ENCODE results near the gene ANXA5.

ANXA5 gene

DNA sequence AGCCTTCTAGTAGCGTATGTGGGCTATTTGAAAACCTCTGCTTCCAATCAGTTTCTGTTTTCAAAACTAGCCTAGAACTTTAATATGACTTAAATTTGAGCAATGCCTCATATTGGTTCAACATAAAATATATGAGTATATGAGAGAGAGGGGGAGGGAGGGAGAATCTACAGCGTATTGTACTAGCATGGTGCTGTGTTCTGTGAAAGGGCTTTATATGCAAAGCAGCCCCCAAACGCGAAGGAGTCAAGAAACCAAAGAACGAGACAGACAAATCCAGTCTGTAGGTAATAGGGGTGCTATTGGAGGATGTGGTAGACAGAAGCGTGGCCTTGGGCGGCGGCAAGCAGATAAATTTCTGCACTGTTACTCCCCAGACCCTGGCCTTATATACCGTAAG, 784 bp upstream of the ANXA5 start:
- Histone ChIP-seq H3K9me3 (ENCODE audit: control insufficient read depth in 2 of 2, low read length in 2 of 2) (no peaks in the 10 kb centered on the region), H3K27ac (ENCODE audit: low read depth in 2 of 2, low read length in 2 of 2) (peak overlapping the region; percentile 83 to 89), H3K27me3 (ENCODE audit: control insufficient read depth in 2 of 2, insufficient read depth in 2 of 2, low read length in 2 of 2) (no peaks in the 10 kb centered on the region), H3K36me3 (ENCODE audit: control insufficient read depth in 2 of 2, insufficient read depth in 2 of 2, low read length in 2 of 2) (no peaks in the 10 kb centered on the region), H3K4me1 (ENCODE audit: control insufficient read depth in 2 of 2, insufficient read depth in 2 of 2, low read length in 2 of 2) (peaks cover 5 to 12% of the 10 kb centered on the region in 2 donors), H3K4me3 (ENCODE audit: low read length in 2 of 2) (peak overlapping the region; percentile 82 to 91), H3K9ac (ENCODE audit: low read depth in 1 of 2, low read length in 2 of 2) (peak overlapping the region; percentile 86 to 88)

DNA sequence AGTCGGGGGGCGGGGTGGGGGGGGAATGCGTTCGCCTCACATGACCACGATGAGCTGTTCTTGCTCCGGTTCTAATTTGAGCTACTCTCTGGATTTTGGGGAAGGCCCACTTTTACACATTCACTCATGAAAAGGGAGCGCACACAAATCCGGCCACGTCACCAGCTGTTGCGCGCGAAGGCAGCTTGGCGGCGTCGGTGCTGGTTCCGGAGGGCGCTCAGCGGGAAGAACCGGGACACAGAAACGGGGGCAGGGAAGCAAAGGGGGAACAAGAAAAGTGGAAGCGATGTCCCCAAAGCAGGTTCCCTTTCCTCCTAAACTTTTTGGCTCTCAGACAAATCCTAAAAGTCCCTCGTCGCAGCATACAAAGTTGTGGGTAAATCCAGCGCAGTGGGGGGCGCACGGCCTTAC, 605 bp downstream of the ANXA5 start:
- Histone ChIP-seq H3K36me3 (ENCODE audit: control insufficient read depth in 2 of 2, insufficient read depth in 2 of 2, low read length in 2 of 2) (no peaks in the 10 kb centered on the region), H3K9me3 (ENCODE audit: control insufficient read depth in 2 of 2, low read length in 2 of 2) (no peaks in the 10 kb centered on the region), H3K9ac (ENCODE audit: low read depth in 1 of 2, low read length in 2 of 2) (peak overlapping the region; percentile 86 to 89), H3K27me3 (ENCODE audit: control insufficient read depth in 2 of 2, insufficient read depth in 2 of 2, low read length in 2 of 2) (no peaks in the 10 kb centered on the region), H3K4me1 (ENCODE audit: control insufficient read depth in 2 of 2, insufficient read depth in 2 of 2, low read length in 2 of 2) (peaks cover 5 to 12% of the 10 kb centered on the region in 2 donors), H3K27ac (ENCODE audit: low read depth in 2 of 2, low read length in 2 of 2) (peak overlapping the region; percentile 83 to 89), H3K4me3 (ENCODE audit: low read length in 2 of 2) (peak overlapping the region; percentile 82 to 91)

DNA sequence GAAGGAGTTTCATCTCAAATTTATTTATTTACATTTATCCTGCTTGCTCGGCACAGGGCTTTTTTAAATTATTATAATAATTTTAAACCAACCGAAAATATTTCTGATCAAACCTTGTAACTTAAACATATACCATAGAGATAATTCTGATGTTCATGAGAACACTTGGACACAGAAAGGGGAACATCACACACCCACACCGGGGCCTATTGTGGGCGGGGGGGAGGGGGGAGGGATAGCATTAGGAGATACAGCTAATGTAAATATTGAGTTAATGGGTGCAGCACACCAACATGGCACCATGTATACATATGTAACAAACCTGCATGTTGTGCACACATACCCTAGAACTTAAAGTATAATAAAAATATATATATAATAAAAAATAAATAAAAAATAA, 2.9 kb downstream of the ANXA5 start:
- Histone ChIP-seq H3K27me3 (ENCODE audit: control insufficient read depth in 2 of 2, insufficient read depth in 2 of 2, low read length in 2 of 2) (no peaks in the 10 kb centered on the region), H3K9ac (ENCODE audit: low read depth in 1 of 2, low read length in 2 of 2) (no peak overlapping the region), H3K27ac (ENCODE audit: low read depth in 2 of 2, low read length in 2 of 2) (no peak overlapping the region), H3K4me3 (ENCODE audit: low read length in 2 of 2) (no peak overlapping the region), H3K4me1 (ENCODE audit: control insufficient read depth in 2 of 2, insufficient read depth in 2 of 2, low read length in 2 of 2) (peaks cover 5 to 15% of the 10 kb centered on the region in 2 donors), H3K9me3 (ENCODE audit: control insufficient read depth in 2 of 2, low read length in 2 of 2) (no peaks in the 10 kb centered on the region), H3K36me3 (ENCODE audit: control insufficient read depth in 2 of 2, insufficient read depth in 2 of 2, low read length in 2 of 2) (no peaks in the 10 kb centered on the region)

DNA sequence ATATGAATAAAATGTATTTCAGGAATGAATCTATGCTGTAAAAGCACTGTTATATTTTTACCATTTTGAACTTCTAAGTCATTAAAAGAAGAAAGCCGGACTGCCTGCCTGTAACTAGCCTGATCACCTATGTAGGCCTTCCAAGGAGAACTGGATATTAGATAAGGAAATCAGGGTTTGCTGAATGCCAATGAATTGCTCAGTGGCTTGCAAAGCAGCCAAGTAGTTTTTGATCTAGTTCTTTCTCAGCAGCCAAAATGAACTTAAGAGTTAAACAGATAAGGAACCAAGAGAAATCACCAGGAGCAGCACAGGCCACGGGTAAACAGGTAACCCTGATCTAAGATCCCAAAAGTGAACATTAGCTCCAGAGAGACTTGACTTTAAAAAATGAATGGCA, 3.3 kb downstream of the ANXA5 start:
- no peak overlapping the region for H3K9ac ChIP-seq (ENCODE audit: low read depth in 1 of 2, low read length in 2 of 2)
- H3K27me3 ChIP-seq (ENCODE audit: control insufficient read depth in 2 of 2, insufficient read depth in 2 of 2, low read length in 2 of 2), result no peaks in the 10 kb centered on the region
- H3K27ac ChIP-seq (ENCODE audit: low read depth in 2 of 2, low read length in 2 of 2), result no peak overlapping the region
- peaks cover 5 to 15% of the 10 kb centered on the region in 2 donors for H3K4me1 ChIP-seq (ENCODE audit: control insufficient read depth in 2 of 2, insufficient read depth in 2 of 2, low read length in 2 of 2)
- no peaks in the 10 kb centered on the region for H3K9me3 ChIP-seq (ENCODE audit: control insufficient read depth in 2 of 2, low read length in 2 of 2)
- H3K4me3 ChIP-seq (ENCODE audit: low read length in 2 of 2), result no peak overlapping the region
- no peaks in the 10 kb centered on the region for H3K36me3 ChIP-seq (ENCODE audit: control insufficient read depth in 2 of 2, insufficient read depth in 2 of 2, low read length in 2 of 2)

DNA sequence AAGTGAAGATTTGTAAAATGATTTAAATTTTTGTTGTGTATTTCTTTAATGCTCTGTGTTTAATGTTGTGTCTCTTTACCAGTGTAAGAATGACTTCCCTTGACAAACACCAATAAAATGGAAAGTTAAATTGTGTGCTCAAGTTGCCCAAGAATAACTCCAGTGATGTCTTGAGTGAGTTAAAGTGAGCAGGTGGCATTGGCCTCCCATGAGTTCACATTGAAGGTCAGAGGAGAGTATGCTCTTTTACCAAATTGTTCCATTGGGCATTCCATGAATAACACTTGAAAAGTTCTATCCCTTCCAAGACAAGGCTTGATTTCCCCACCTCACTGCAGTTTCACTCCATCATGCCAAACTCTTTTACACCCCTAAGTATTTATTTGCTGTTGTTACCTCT, 4.5 kb downstream of the ANXA5 start:
- Histone ChIP-seq H3K36me3 (ENCODE audit: control insufficient read depth in 2 of 2, insufficient read depth in 2 of 2, low read length in 2 of 2) (no peaks in the 10 kb centered on the region), H3K9ac (ENCODE audit: low read depth in 1 of 2, low read length in 2 of 2) (no peak overlapping the region), H3K4me1 (ENCODE audit: control insufficient read depth in 2 of 2, insufficient read depth in 2 of 2, low read length in 2 of 2) (peaks cover 0 to 8% of the 10 kb centered on the region in 2 donors), H3K9me3 (ENCODE audit: control insufficient read depth in 2 of 2, low read length in 2 of 2) (no peaks in the 10 kb centered on the region), H3K4me3 (ENCODE audit: low read length in 2 of 2) (no peak overlapping the region), H3K27me3 (ENCODE audit: control insufficient read depth in 2 of 2, insufficient read depth in 2 of 2, low read length in 2 of 2) (no peaks in the 10 kb centered on the region), H3K27ac (ENCODE audit: low read depth in 2 of 2, low read length in 2 of 2) (no peak overlapping the region)

DNA sequence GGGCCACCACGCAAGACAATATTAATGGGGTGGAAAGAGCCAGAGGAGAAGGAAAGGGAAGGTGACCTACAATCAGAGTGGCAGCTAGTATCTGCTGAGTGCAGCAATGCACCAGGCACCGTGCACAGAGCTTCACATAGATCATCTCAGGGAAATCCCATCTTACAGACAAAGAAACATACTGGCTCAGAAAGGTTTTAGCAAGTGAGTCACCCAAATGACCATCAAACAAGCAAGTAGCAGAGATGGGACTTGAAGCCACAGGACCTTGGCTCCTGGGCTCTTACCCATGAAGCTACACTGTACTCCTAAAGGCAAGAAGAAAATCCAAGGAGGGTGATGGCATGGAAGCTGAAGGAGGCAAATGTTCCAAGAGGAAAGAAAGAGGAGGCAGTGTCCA, 6.8 kb downstream of the ANXA5 start:
- no peak overlapping the region for H3K9ac ChIP-seq (ENCODE audit: low read depth in 1 of 2, low read length in 2 of 2)
- H3K36me3 ChIP-seq (ENCODE audit: control insufficient read depth in 2 of 2, insufficient read depth in 2 of 2, low read length in 2 of 2), result peaks cover 7 to 8% of the 10 kb centered on the region in 2 donors
- no peaks in the 10 kb centered on the region for H3K27me3 ChIP-seq (ENCODE audit: control insufficient read depth in 2 of 2, insufficient read depth in 2 of 2, low read length in 2 of 2)
- no peaks in the 10 kb centered on the region for H3K9me3 ChIP-seq (ENCODE audit: control insufficient read depth in 2 of 2, low read length in 2 of 2)
- no peak overlapping the region for H3K27ac ChIP-seq (ENCODE audit: low read depth in 2 of 2, low read length in 2 of 2)
- H3K4me3 ChIP-seq (ENCODE audit: low read length in 2 of 2), result no peak overlapping the region
- H3K4me1 ChIP-seq (ENCODE audit: control insufficient read depth in 2 of 2, insufficient read depth in 2 of 2, low read length in 2 of 2), result peaks cover 0 to 3% of the 10 kb centered on the region in 2 donors

DNA sequence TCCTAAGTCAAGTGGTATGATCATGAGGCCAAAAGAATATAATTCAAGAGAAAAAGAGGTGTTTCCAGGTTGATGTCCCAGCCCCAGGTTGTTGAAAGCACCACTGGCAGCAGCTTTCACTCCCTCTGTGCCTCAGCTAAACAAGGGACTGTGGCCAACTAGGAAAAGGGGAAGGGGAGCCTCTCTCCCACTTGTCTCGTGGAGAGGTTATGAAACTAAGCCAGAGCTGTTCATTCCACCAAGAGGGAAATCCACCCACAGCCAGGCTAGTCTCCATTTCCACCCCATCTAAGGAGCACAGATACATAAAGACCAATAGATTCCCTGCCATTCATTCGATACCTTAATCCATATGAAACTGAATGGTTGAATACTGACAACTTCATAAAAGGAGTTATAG, 8.1 kb downstream of the ANXA5 start:
- H3K27me3 ChIP-seq (ENCODE audit: control insufficient read depth in 2 of 2, insufficient read depth in 2 of 2, low read length in 2 of 2), result no peaks in the 10 kb centered on the region
- H3K4me3 ChIP-seq (ENCODE audit: low read length in 2 of 2), result no peak overlapping the region
- H3K36me3 ChIP-seq (ENCODE audit: control insufficient read depth in 2 of 2, insufficient read depth in 2 of 2, low read length in 2 of 2), result peaks cover 8 to 11% of the 10 kb centered on the region in 2 donors
- no peaks in the 10 kb centered on the region for H3K9me3 ChIP-seq (ENCODE audit: control insufficient read depth in 2 of 2, low read length in 2 of 2)
- H3K4me1 ChIP-seq (ENCODE audit: control insufficient read depth in 2 of 2, insufficient read depth in 2 of 2, low read length in 2 of 2), result peaks cover 0 to 3% of the 10 kb centered on the region in 2 donors
- H3K27ac ChIP-seq (ENCODE audit: low read depth in 2 of 2, low read length in 2 of 2), result no peak overlapping the region
- H3K9ac ChIP-seq (ENCODE audit: low read depth in 1 of 2, low read length in 2 of 2), result no peak overlapping the region

DNA sequence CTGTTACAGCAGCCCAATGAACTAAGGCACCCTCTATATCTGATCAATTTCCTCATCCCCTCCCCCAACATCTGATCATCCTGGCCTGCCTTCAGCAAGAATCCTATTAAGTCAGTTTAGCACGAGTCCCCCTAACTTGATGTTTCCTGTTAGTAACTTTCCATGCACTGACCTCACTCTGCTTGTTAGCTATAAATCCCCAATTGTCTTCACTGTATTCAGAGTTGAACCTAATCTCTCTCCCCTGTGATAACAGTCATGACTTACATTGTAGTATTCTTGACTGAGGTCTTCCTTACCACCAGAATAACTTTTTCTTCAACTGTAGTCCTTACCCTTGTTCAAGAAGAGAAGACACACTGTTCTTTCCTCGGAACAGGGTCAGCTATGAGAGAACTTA, 8.5 kb downstream of the ANXA5 start:
- H3K9ac ChIP-seq (ENCODE audit: low read depth in 1 of 2, low read length in 2 of 2), result no peak overlapping the region
- no peaks in the 10 kb centered on the region for H3K9me3 ChIP-seq (ENCODE audit: control insufficient read depth in 2 of 2, low read length in 2 of 2)
- H3K4me3 ChIP-seq (ENCODE audit: low read length in 2 of 2), result no peak overlapping the region
- peaks cover 8 to 11% of the 10 kb centered on the region in 2 donors for H3K36me3 ChIP-seq (ENCODE audit: control insufficient read depth in 2 of 2, insufficient read depth in 2 of 2, low read length in 2 of 2)
- H3K27ac ChIP-seq (ENCODE audit: low read depth in 2 of 2, low read length in 2 of 2), result no peak overlapping the region
- peaks cover 0 to 3% of the 10 kb centered on the region in 2 donors for H3K4me1 ChIP-seq (ENCODE audit: control insufficient read depth in 2 of 2, insufficient read depth in 2 of 2, low read length in 2 of 2)
- H3K27me3 ChIP-seq (ENCODE audit: control insufficient read depth in 2 of 2, insufficient read depth in 2 of 2, low read length in 2 of 2), result no peaks in the 10 kb centered on the region

DNA sequence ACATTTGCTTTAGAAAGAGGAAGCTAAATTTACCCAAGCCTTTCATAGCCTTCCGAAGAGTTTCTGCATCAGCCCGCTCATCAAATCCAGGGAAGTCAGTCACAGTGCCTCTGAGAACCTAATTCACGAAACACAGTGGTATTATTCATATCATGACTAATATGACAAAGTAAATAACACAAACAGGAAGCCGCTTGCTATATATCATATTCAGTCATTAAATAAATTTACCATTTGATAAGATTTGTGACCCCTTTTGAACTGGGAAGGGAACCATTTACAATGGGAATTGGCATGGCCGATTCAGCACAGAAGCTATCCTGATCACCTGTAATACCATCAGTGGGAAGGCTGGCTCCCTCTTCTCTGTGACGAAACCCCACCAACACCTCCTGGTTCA, 10.5 kb downstream of the ANXA5 start:
- Histone ChIP-seq H3K4me3 (ENCODE audit: low read length in 2 of 2) (no peak overlapping the region), H3K9me3 (ENCODE audit: control insufficient read depth in 2 of 2, low read length in 2 of 2) (no peaks in the 10 kb centered on the region), H3K27ac (ENCODE audit: low read depth in 2 of 2, low read length in 2 of 2) (no peak overlapping the region), H3K27me3 (ENCODE audit: control insufficient read depth in 2 of 2, insufficient read depth in 2 of 2, low read length in 2 of 2) (no peaks in the 10 kb centered on the region), H3K4me1 (ENCODE audit: control insufficient read depth in 2 of 2, insufficient read depth in 2 of 2, low read length in 2 of 2) (peaks cover 0 to 3% of the 10 kb centered on the region in 2 donors), H3K36me3 (ENCODE audit: control insufficient read depth in 2 of 2, insufficient read depth in 2 of 2, low read length in 2 of 2) (peaks cover 13 to 18% of the 10 kb centered on the region in 2 donors), H3K9ac (ENCODE audit: low read depth in 1 of 2, low read length in 2 of 2) (no peak overlapping the region)

DNA sequence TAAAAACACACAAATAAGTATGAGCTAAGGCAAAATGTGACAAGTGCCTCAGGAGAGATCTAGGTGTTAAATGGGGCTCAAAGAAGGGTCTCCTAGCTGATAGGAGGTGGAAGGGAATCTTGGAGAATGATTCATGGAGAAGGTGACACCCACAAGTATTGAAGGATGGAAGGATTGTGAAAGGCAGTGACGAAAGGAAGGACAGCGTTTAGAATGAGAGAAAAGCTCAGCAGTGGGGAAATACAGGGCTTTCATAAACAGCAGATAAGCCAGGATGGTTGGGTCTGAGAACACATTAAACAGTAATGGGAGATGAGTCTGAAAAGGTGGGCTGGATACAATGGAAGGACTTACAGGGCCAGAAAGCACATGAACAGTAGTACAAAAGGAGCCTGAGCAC, 11.5 kb downstream of the ANXA5 start:
- Histone ChIP-seq H3K9ac (ENCODE audit: low read depth in 1 of 2, low read length in 2 of 2) (no peak overlapping the region), H3K9me3 (ENCODE audit: control insufficient read depth in 2 of 2, low read length in 2 of 2) (no peaks in the 10 kb centered on the region), H3K27ac (ENCODE audit: low read depth in 2 of 2, low read length in 2 of 2) (no peak overlapping the region), H3K36me3 (ENCODE audit: control insufficient read depth in 2 of 2, insufficient read depth in 2 of 2, low read length in 2 of 2) (peaks cover 23 to 28% of the 10 kb centered on the region in 2 donors), H3K4me1 (ENCODE audit: control insufficient read depth in 2 of 2, insufficient read depth in 2 of 2, low read length in 2 of 2) (peaks cover 0 to 3% of the 10 kb centered on the region in 2 donors), H3K4me3 (ENCODE audit: low read length in 2 of 2) (no peak overlapping the region), H3K27me3 (ENCODE audit: control insufficient read depth in 2 of 2, insufficient read depth in 2 of 2, low read length in 2 of 2) (no peaks in the 10 kb centered on the region)

DNA sequence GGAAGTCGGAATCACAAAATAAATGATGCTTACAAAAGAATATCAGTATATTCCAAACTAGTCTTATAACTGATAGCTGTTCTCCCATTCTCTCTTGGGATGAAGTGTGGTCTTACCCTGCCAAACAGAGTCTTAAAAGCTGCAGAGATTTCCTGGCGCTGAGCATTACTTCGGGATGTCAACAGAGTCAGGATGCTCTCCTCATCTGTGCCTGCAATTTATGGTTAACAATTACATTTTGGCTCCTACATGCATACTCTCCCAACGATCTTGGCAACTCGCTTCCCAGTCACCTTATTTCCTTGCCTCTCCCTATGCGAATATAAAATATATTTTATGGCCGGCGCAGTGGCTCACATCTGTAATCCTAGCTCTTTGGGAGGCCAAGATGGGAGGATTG, 12.2 kb downstream of the ANXA5 start:
- Histone ChIP-seq H3K27ac (ENCODE audit: low read depth in 2 of 2, low read length in 2 of 2) (no peak overlapping the region), H3K4me3 (ENCODE audit: low read length in 2 of 2) (no peak overlapping the region), H3K4me1 (ENCODE audit: control insufficient read depth in 2 of 2, insufficient read depth in 2 of 2, low read length in 2 of 2) (no peaks in the 10 kb centered on the region), H3K36me3 (ENCODE audit: control insufficient read depth in 2 of 2, insufficient read depth in 2 of 2, low read length in 2 of 2) (peaks cover 27 to 31% of the 10 kb centered on the region in 2 donors), H3K9me3 (ENCODE audit: control insufficient read depth in 2 of 2, low read length in 2 of 2) (no peaks in the 10 kb centered on the region), H3K27me3 (ENCODE audit: control insufficient read depth in 2 of 2, insufficient read depth in 2 of 2, low read length in 2 of 2) (no peaks in the 10 kb centered on the region), H3K9ac (ENCODE audit: low read depth in 1 of 2, low read length in 2 of 2) (no peak overlapping the region)
